AG04450 (cell line): Measurements from ENCODE around the gene INSIG2. TPM values are rescaled to one million over a fixed set of nuclear protein-coding genes. Genes with fewer than 3 reads are reported as not detected.
A peak's percentile ranks its signal among the peaks of the same experiment; 100 is the strongest.

ENCODE experiments used
- CTCF ChIA-PET: fragments of 300-600, 350-600 bp; formaldehyde crosslinking; extraction: SDS; loops from one replicate; lab custom pipeline; 2022; ENCODE audit warnings: antibody characterized with exemption, inconsistent platforms; lab: Charles Lee
- POLR2A ChIA-PET: fragments of 350-600 bp; formaldehyde crosslinking; extraction: SDS; loops from one replicate; lab custom pipeline; 2021; ENCODE audit warnings: antibody characterized with exemption, inconsistent platforms; lab: Yijun Ruan, JAX
- DNase-seq: peaks from one replicate; pipeline ENCODE4 v3.0.0-alpha.2; 2011; ENCODE audit warnings: low read depth, low spot score
- H3K27ac ChIP-seq: one replicate; pipeline ENCODE4 v1.5.1; 2012; ENCODE audit warnings: low read depth, low read length, control low read depth
- H3K27me3 ChIP-seq: one replicate; pipeline ENCODE4 v1.6.0; 2012; ENCODE audit warnings: low read length; ENCODE audit not compliant: control insufficient read depth, insufficient read depth
- H3K4me3 ChIP-seq: 2 replicates; pipeline ENCODE4 v1.5.1; 2011; ENCODE audit warnings: mild to moderate bottlenecking, low read depth, low read length, control low read depth
- H3K9me3 ChIP-seq: 2 replicates; pipeline ENCODE4 v1.5.1; 2012; ENCODE audit warnings: low read length; ENCODE audit not compliant: control insufficient read depth, insufficient read depth
- polyA minus RNA-seq: library from RNA; depleted of rRNA, polyadenylated mRNA; stranded (reverse); fragments of >200 nt; gene quantifications from 2 replicates; pipeline ENCODE4 v1.2.3, GENCODE V29; 2011; rRNA and poly(A)+ RNA removed
- polyA plus RNA-seq: library from polyadenylated mRNA; depleted of rRNA; stranded (reverse); fragments of >200 nt; gene quantifications from 2 replicates; pipeline ENCODE4 v1.2.3, GENCODE V29; 2011; rRNA removed
- TF ChIP-seq, protein P1 (sequence below): IDR thresholded peaks from 2 replicates; pipeline ENCODE4 v1.5.1; 2011; ENCODE audit warnings: low read depth, low read length, control low read depth, inconsistent platforms

INSIG2 gene
- polyA plus RNA-seq (12.8 and 19.3 TPM in 2 replicates), polyA minus RNA-seq (5.9 and 8.6 TPM in 2 replicates)

DNA sequence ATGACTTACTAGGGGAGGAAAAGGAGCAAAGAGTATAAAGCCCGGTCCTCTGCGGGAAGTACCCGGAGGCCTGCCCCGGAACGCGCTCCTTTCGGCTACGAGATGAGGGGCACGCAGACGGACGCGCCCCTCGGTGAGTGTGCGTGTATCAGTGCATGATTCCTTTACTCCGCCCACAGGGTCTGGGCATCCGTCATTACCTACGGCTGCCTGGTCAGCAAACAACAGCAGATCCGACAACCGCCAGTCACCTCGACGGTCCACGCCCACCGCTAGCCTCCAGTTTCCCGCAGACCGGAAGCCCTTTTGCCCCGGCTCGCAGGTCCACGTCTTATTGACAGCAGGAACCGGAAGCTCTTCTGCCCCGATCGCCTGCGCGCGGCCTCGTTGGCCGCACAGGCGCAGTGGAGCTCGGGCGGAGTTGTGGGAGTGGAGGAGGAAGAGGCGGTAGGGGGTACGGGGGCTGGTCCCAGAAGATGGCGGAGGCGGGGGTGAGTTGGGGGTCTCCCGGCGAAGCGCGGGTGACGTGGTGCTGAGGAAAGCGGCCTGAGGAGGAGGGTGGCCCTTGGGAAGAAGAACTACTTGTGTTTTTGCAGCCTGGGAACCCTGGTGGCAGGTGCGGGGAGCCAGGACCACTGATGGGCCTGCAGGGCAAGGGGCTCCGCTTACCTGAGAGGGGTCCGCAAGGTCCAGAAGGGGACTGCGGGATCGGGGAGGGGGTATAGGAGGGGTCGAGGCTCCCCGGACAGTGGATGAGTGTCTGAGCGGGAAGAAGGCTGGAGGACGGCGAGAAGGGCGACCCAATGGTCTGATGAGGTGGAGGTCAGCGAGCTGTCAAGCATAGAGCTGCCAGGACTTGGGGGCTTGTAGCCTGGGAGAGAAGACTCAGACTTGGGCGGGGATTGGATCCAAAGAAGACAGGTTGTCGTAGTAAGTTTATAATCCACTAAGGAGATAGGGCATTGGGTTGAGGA lies at the start of gene INSIG2:
TSS of gene INSIG2 (plus strand) at position 421 of the 974 bp plus-strand sequence. CDS start 8,086 bp downstream, outside the sequence.
- TF ChIP-seq, protein P1, sequence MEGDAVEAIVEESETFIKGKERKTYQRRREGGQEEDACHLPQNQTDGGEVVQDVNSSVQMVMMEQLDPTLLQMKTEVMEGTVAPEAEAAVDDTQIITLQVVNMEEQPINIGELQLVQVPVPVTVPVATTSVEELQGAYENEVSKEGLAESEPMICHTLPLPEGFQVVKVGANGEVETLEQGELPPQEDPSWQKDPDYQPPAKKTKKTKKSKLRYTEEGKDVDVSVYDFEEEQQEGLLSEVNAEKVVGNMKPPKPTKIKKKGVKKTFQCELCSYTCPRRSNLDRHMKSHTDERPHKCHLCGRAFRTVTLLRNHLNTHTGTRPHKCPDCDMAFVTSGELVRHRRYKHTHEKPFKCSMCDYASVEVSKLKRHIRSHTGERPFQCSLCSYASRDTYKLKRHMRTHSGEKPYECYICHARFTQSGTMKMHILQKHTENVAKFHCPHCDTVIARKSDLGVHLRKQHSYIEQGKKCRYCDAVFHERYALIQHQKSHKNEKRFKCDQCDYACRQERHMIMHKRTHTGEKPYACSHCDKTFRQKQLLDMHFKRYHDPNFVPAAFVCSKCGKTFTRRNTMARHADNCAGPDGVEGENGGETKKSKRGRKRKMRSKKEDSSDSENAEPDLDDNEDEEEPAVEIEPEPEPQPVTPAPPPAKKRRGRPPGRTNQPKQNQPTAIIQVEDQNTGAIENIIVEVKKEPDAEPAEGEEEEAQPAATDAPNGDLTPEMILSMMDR, result peak; percentile 14; the same call in 1 of the 2 replicates
- no peak within 1 kb of the TSS for H3K27ac ChIP-seq
- ChIA-PET POLR2A (no interaction called here), CTCF (interaction anchor here (0.7 to 1.7 kb wide), 4 partner anchors 10 to 1848 kb away, joined by 3 to 4 read pairs (median 4); partner anchors contain the start of gene DDX18)
- H3K9me3 ChIP-seq, result no peaks in the 10 kb centered on the region
- peak within 1 kb of the TSS; percentile 82 for H3K4me3 ChIP-seq
- no peaks in the 10 kb centered on the region for H3K27me3 ChIP-seq
- DNase-seq, result peak; percentile 81

DNA sequence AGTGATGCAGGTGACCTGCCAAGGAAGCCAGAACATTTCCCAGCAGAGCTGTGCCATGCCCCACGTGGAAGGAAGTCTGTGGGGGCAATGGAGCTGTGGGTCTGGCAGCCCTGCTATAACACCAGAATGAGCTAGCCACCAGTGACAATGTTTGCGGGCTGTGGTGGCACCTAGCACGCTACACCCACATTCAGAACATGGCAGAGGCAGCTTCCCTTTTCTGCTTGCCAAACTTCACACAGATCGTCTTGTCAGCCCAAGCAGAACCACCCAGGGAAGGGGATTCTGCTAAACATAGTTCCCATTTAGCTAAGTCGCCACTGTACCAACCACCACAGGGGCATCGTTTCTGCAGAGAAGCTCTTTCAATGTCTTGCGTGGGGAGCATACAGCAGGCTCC lies 47.4 kb upstream of the INSIG2 start:
- DNase-seq, result no peak
- Histone ChIP-seq H3K4me3 (no peak overlapping the region), H3K27ac (no peak overlapping the region), H3K9me3 (no peaks in the 10 kb centered on the region), H3K27me3 (peaks cover 3% of the 10 kb centered on the region)
- TF ChIP-seq, protein P1, result no peak
- CTCF ChIA-PET, result interaction anchor here (0.6 to 1.6 kb wide), 4 partner anchors 8 to 226 kb away, joined by 3 to 4 read pairs (median 4); partner anchors contain the start of gene DDX18
- POLR2A ChIA-PET, result no interaction called here

DNA sequence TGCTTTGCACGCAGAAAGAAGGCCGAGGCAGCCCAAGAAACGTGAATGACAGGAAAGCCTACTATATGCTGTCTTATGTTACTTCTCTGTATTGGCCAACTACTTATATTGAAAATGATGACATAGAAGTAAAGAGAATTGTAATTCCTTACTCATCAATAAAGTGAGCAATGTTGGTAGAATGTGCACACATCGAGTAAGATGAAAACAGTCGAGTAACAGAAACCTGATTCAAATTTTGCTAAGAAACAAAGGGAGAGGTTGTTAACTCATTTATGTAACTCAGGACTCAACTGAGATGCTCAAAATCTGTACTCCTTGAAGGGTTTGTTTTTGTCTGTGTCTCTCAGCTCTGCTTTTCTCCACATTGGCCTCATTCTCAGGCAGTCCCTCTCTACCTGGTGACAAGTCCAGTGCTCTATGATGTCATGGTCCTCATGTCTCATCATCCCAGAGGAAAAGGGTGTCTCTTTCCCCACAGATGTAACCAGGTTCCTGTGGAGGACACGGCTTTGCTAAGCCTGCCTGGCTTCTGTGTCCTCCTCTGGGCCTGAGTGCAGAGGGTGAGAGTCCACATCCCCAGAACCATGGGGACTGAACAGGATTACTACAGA lies 44.1 kb upstream of the INSIG2 start:
- H3K27me3 ChIP-seq, result peaks cover 3% of the 10 kb centered on the region
- H3K9me3 ChIP-seq, result no peaks in the 10 kb centered on the region
- POLR2A ChIA-PET, result no interaction called here
- H3K4me3 ChIP-seq, result no peak overlapping the region
- TF ChIP-seq, protein P1, result no peak
- DNase-seq, result no peak
- CTCF ChIA-PET, result interaction anchor here (2.6 kb wide), 1 partner anchor 12 kb away, joined by 10 read pairs; no protein-coding TSS in a partner anchor
- H3K27ac ChIP-seq, result no peak overlapping the region

DNA sequence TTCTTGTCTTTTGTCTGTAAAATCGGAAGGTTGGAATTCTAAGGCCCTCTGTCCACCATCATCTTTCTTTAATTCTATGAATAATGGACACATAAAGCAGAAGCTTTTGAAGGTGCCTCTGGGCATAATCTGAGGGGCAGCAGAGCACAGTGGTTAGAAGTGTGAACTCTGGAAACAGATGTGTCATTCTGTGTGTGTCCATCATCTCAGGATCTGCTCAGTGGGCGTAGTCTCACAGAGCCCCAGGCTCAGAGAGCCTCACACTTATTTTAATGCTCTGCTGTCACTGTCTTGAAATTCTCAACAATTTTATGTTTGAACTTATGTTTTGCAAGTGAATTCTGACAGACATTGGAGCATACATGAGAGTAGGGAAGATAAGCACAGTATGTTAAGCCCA lies 43.4 kb upstream of the INSIG2 start:
- no peak overlapping the region for H3K27ac ChIP-seq
- POLR2A ChIA-PET, result no interaction called here
- TF ChIP-seq, protein P1, result no peak
- H3K4me3 ChIP-seq, result no peak overlapping the region
- no peaks in the 10 kb centered on the region for H3K27me3 ChIP-seq
- no peak for DNase-seq
- CTCF ChIA-PET, result interaction anchor here (2.6 kb wide), 1 partner anchor 13 kb away, joined by 10 read pairs; no protein-coding TSS in a partner anchor
- H3K9me3 ChIP-seq, result no peaks in the 10 kb centered on the region
